Upper lobe of left lung (tissue), 4 donors: ENCODE results near the gene PANK1.

Experiments
- EP300 ChIP-seq, 4 donors: sonication (generic); formaldehyde crosslinking; IDR thresholded peaks; one replicate each; pipeline ENCODE4 v1.5.1; 2017; ENCODE audit warnings: antibody characterized with exemption in 4 of 4, control low read depth in 2 of 4
- POLR2AphosphoS5 ChIP-seq, 2 donors: sonication (generic); formaldehyde crosslinking; IDR thresholded peaks; one replicate each; pipeline ENCODE4 v1.5.1; 2017; ENCODE audit warnings: antibody characterized with exemption in 2 of 2

- TF ChIP-seq EP300 (IDR thresholded peaks at IDR 0.05) (no peak), POLR2AphosphoS5 (IDR thresholded peaks at IDR 0.05) (no peak)
Measured at GRCh38 chr10:89684604-89685003, 39.6 kb upstream of the PANK1 start.
